ENCODE data around the gene MEOX1. TPM values are rescaled to one million over a fixed set of nuclear protein-coding genes. Genes with fewer than 3 reads are reported as not detected.

Gene MEOX1
- total and polyA plus RNA-seq, 2 of the 13 experiments (the other 11 are each of a cell fraction or from before 2014, with no cell fraction given), result not detected

- Histone ChIP-seq H3K4me3 (replicated peaks in 1 of 3; ENCODE audit: insufficient read depth in 1 of 3, low read depth in 2 of 3, low read length in 3 of 3) (peak overlapping the region; percentile 14 to 57 (median 52)), H3K9ac (ENCODE audit: insufficient read depth, low read depth, low read length) (peak overlapping the region; percentile 48), H4K20me1 (ENCODE audit: insufficient read depth, low read length) (no peaks in the 10 kb centered on the region), H3K79me2 (ENCODE audit: insufficient read depth, low read length) (no peaks in the 10 kb centered on the region), H3K27me3 (ENCODE audit: control insufficient read depth in 1 of 2, insufficient read depth in 2 of 2, low read length in 2 of 2) (peaks cover 2 to 13% of the 10 kb centered on the region in 2 experiments; a peak in 1 of 5 replicates), H3K4me1 (ENCODE audit: insufficient read depth, low read length) (peaks cover 45% of the 10 kb centered on the region), H3K9me3 (ENCODE audit: low read length) (no peaks in the 10 kb centered on the region), H2AFZ (ENCODE audit: low read length) (peak overlapping the region; percentile 62), H3K4me2 (ENCODE audit: low read depth, low read length) (peak overlapping the region; percentile 85), H3K36me3 (replicated peaks in 1 of 2; ENCODE audit: control insufficient read depth in 1 of 2, insufficient read depth in 2 of 2, low read length in 2 of 2) (no peaks in the 10 kb centered on the region), H3K27ac (ENCODE audit: extremely low read length, insufficient read depth, low read length) (no peak overlapping the region)
- ChIA-PET CTCF (ENCODE audit: low intra/inter-chr PET ratio, low total read pairs) (no interaction called here), POLR2A (interaction anchor here (0.5 to 1.6 kb wide), 8 partner anchors 9 to 267 kb away, joined by 3 to 6 read pairs (median 4); partner anchors contain the start of genes DHX8 and ETV4)
- FAIRE-seq (peak; percentile 63), ATAC-seq (peak; percentile 47), DNase-seq (ENCODE audit: low spot score) (peak; percentile 53)
- BruUV-seq (replicated peaks), result no TSS peak
- 2% methylated on average over 13 of the region's 13 CpGs for WGBS (ENCODE audit: low lambda C conversion rate)
- intact Hi-C loops (cut with micrococcal nuclease; ENCODE audit: unreplicated experiment), result loop anchor here (5.0 kb wide), 1 partner anchor 42 kb away; no protein-coding TSS in a partner anchor
- in situ Hi-C loops (cut with HindIII; ENCODE audit: extremely low pct_ligation_motif_present, low pct_unique_long_range_greater_than_20kb), result no loop called here
- no peak for TF ChIP-seq TCF12 (IDR thresholded peaks at IDR 0.05)
- no peak for TF ChIP-seq TCF12 (CRISPR knock-in tag; IDR thresholded peaks at IDR 0.05)
- TF ChIP-seq BCL3 (CRISPR knock-in tag; IDR thresholded peaks at IDR 0.05), result no peak
- TF ChIP-seq ZNF20 (CRISPR knock-in tag; IDR thresholded peaks at IDR 0.05), result no peak
- no peak for TF ChIP-seq FOXM1 (CRISPR knock-in tag; IDR thresholded peaks at IDR 0.05)
- TF ChIP-seq SP4 (CRISPR knock-in tag; IDR thresholded peaks at IDR 0.05), result no peak
- TF ChIP-seq ZNF629 (CRISPR knock-in tag; conservative IDR thresholded peaks at IDR 0.05), result no peak
- TF ChIP-seq ZFP91 (CRISPR knock-in tag; IDR thresholded peaks at IDR 0.05; ENCODE audit: borderline replicate concordance), result no peak
- TF ChIP-seq DRAP1 (CRISPR knock-in tag; IDR thresholded peaks at IDR 0.05), result no peak
- TF ChIP-seq ZNF362 (CRISPR knock-in tag; IDR thresholded peaks at IDR 0.05; ENCODE audit: borderline replicate concordance), result peak; percentile 69
- TF ChIP-seq ZNF354B (CRISPR knock-in tag; IDR thresholded peaks at IDR 0.05), result no peak
- TF ChIP-seq PRDM4 (CRISPR knock-in tag; IDR thresholded peaks at IDR 0.05; ENCODE audit: borderline replicate concordance), result no peak
- peak; percentile 32; the same call in 1 of the 2 replicates for TF ChIP-seq ZBTB7B (CRISPR knock-in tag; IDR thresholded peaks at IDR 0.05)
- TF ChIP-seq PREB (CRISPR knock-in tag; IDR thresholded peaks at IDR 0.05), result no peak
- no peak for TF ChIP-seq CAMTA2 (CRISPR knock-in tag; IDR thresholded peaks at IDR 0.05; ENCODE audit: borderline replicate concordance)
- TF ChIP-seq ZNF747 (CRISPR knock-in tag; IDR thresholded peaks at IDR 0.05; ENCODE audit: borderline replicate concordance), result no peak
These were observed 27.1 kb downstream of the MEOX1 start for GRCh38 chr17:43634591-43635125.
